PFSK-1 (cell line): ENCODE results near the gene DPYD.

Source experiments
- REST ChIP-seq, 2 experiments: IDR thresholded peaks; 2 replicates each; pipeline versions ENCODE4 v1.6.1 to v1.8.0; 2011 to 2012; ENCODE audit warnings: low read depth in 2 of 2, low read length in 2 of 2, control low read depth in 1 of 2, inconsistent platforms in 1 of 2, mild to moderate bottlenecking in 1 of 2, moderate library complexity in 1 of 2; ENCODE audit not compliant: insufficient read depth in 1 of 2
- TAF1 ChIP-seq: IDR thresholded peaks from 2 replicates; pipeline ENCODE4 v1.6.1; 2012; ENCODE audit warnings: low read length, control low read depth, borderline replicate concordance; ENCODE audit not compliant: insufficient read depth

- no peak for TF ChIP-seq TAF1
- TF ChIP-seq REST (IDR thresholded peaks at IDR 0.05; ENCODE audit: insufficient read depth in 1 of 2, low read depth in 2 of 2, low read length in 2 of 2): no peak
These were observed 356.9 kb downstream of the DPYD start for GRCh38 chr1:97563926-97564325.
